ENCODE data around the gene AUTS2.
"Not testable (repeated sequence)": the region's sequence is repeated elsewhere in the genome, so short reads cannot be mapped to it uniquely, and the experiment has no call there.

Gene AUTS2

GRCh38 chr7:70717553-70718329 is 1119.5 kb downstream of the AUTS2 start:
- DNase-seq (ENCODE audit: low spot score) = no peak

- DNase-seq (ENCODE audit: low spot score) = no peak
These were observed 1120.8 kb downstream of the AUTS2 start for GRCh38 chr7:70719125-70719524.

- DNase-seq (ENCODE audit: low spot score) = no peak
These were observed 1122.1 kb downstream of the AUTS2 start for GRCh38 chr7:70720191-70720873.

GRCh38 chr7:70721500-70721899 is 1123.2 kb downstream of the AUTS2 start:
- DNase-seq (ENCODE audit: low spot score) = no peak

GRCh38 chr7:70723339-70723738 is 1125.1 kb downstream of the AUTS2 start:
- no peak for DNase-seq (ENCODE audit: low spot score)

GRCh38 chr7:70725448-70725847 is 1127.2 kb downstream of the AUTS2 start:
- no peak for DNase-seq (ENCODE audit: low spot score)

- DNase-seq (ENCODE audit: low spot score) = no peak
These were observed 1128.0 kb downstream of the AUTS2 start for GRCh38 chr7:70726294-70726693.

GRCh38 chr7:70726951-70727378 is 1128.7 kb downstream of the AUTS2 start:
- DNase-seq (ENCODE audit: low spot score) = no peak

- no peak for DNase-seq (ENCODE audit: low spot score)
These were observed 1129.6 kb downstream of the AUTS2 start for GRCh38 chr7:70727861-70728260.

GRCh38 chr7:70728872-70729552 is 1130.7 kb downstream of the AUTS2 start:
- peak; percentile 52 for DNase-seq (ENCODE audit: low spot score)

GRCh38 chr7:70729553-70730157 is 1131.4 kb downstream of the AUTS2 start:
- not testable (repeated sequence) for DNase-seq (ENCODE audit: low spot score)

- DNase-seq (ENCODE audit: low spot score) = no peak
These were observed 1132.3 kb downstream of the AUTS2 start for GRCh38 chr7:70730451-70731110.

- no peak for DNase-seq (ENCODE audit: low spot score)
These were observed 1134.8 kb downstream of the AUTS2 start for GRCh38 chr7:70733090-70733489.

GRCh38 chr7:70734411-70734810 is 1136.1 kb downstream of the AUTS2 start:
- DNase-seq (ENCODE audit: low spot score) = no peak

GRCh38 chr7:70735313-70735712 is 1137.0 kb downstream of the AUTS2 start:
- no peak for DNase-seq (ENCODE audit: low spot score)

- DNase-seq (ENCODE audit: low spot score) = no peak
These were observed 1138.6 kb downstream of the AUTS2 start for GRCh38 chr7:70736715-70737460.

- DNase-seq (ENCODE audit: low spot score) = peak; percentile 61
These were observed 1140.0 kb downstream of the AUTS2 start for GRCh38 chr7:70738151-70738885.

- no peak for DNase-seq (ENCODE audit: low spot score)
These were observed 1141.5 kb downstream of the AUTS2 start for GRCh38 chr7:70739646-70740210.

- DNase-seq (ENCODE audit: low spot score) = no peak
These were observed 1143.4 kb downstream of the AUTS2 start for GRCh38 chr7:70741666-70742065.
